ENCODE measurements around the gene YAP1.
A peak's percentile ranks its signal among the peaks of the same experiment; 100 is the strongest.

YAP1 gene

GRCh38 chr11:102252339-102252891 is 142.2 kb downstream of the YAP1 start:
- TF ChIP-seq CTCF (IDR thresholded peaks at IDR 0.05; ENCODE audit: insufficient read depth, low read length, poor library complexity, severe bottlenecking) = no peak
- Histone ChIP-seq H3K9me3 (ENCODE audit: insufficient read depth, low read length) (no peaks in the 10 kb centered on the region), H3K9ac (ENCODE audit: low read length) (no peak overlapping the region), H3K27ac (ENCODE audit: low read depth, low read length) (no peak overlapping the region), H3K9me2 (replicated peaks; ENCODE audit: insufficient read depth, low read length) (no peaks in the 10 kb centered on the region), H3F3A (ENCODE audit: insufficient read depth) (no peaks in the 10 kb centered on the region), H3K36me3 (ENCODE audit: low read length) (no peaks in the 10 kb centered on the region), H2AFZ (ENCODE audit: low read depth, low read length, severe bottlenecking) (no peak overlapping the region), H4K20me1 (ENCODE audit: low read depth, low read length) (no peaks in the 10 kb centered on the region), H3K27me3 (ENCODE audit: low read length) (no peaks in the 10 kb centered on the region), H3K4me2 (ENCODE audit: low read depth, low read length, poor library complexity, severe bottlenecking) (no peak overlapping the region), H3K79me2 (ENCODE audit: insufficient read depth, low read length) (no peaks in the 10 kb centered on the region), H3K4me3 (ENCODE audit: insufficient read depth, low read length, poor library complexity, severe bottlenecking) (no peak overlapping the region)

- no peak overlapping the region for H3K4me2 ChIP-seq (ENCODE audit: low read depth, low read length, poor library complexity, severe bottlenecking)
- no peaks in the 10 kb centered on the region for H4K20me1 ChIP-seq (ENCODE audit: low read depth, low read length)
- no peaks in the 10 kb centered on the region for H3K27me3 ChIP-seq (ENCODE audit: low read length)
- H3K79me2 ChIP-seq (ENCODE audit: insufficient read depth, low read length) = no peaks in the 10 kb centered on the region
- no peak overlapping the region for H3K9ac ChIP-seq (ENCODE audit: low read length)
- H3K4me3 ChIP-seq (ENCODE audit: insufficient read depth, low read length, poor library complexity, severe bottlenecking) = no peak overlapping the region
- no peaks in the 10 kb centered on the region for H3K9me2 ChIP-seq (replicated peaks; ENCODE audit: insufficient read depth, low read length)
- H3K9me3 ChIP-seq (ENCODE audit: insufficient read depth, low read length) = no peaks in the 10 kb centered on the region
- H3F3A ChIP-seq (ENCODE audit: insufficient read depth) = no peaks in the 10 kb centered on the region
- no peaks in the 10 kb centered on the region for H3K36me3 ChIP-seq (ENCODE audit: low read length)
- TF ChIP-seq CTCF (IDR thresholded peaks at IDR 0.05; ENCODE audit: insufficient read depth, low read length, poor library complexity, severe bottlenecking) = no peak
- no peak for TF ChIP-seq EZH2phosphoT487 (conservative IDR thresholded peaks at IDR 0.05; ENCODE audit: low read length)
- no peak overlapping the region for H3K27ac ChIP-seq (ENCODE audit: low read depth, low read length)
- no peak overlapping the region for H2AFZ ChIP-seq (ENCODE audit: low read depth, low read length, severe bottlenecking)
These were observed 142.9 kb downstream of the YAP1 start for GRCh38 chr11:102253020-102253715.

DNA sequence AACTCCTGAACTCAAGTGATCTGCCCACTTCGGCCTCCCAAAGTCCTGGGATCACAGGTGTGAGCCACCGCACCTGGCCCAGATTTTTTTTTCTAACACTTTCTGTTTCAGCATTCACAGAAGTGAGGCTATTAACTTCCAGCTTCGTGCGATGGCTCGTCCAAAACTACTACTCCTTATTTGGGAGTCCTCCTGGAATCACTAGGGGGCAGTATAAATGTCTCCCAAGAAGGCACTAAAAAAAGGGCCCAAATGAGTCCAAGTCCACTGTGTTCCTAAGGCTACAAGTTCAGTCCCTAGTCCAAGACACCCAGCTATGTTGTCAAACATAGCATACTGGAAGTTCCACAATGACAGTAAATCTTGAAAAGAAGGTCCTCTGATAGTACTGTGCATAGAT is 143.8 kb downstream of the YAP1 start:
- H3K9me2 ChIP-seq (replicated peaks; ENCODE audit: insufficient read depth, low read length) = no peaks in the 10 kb centered on the region
- H3F3A ChIP-seq (ENCODE audit: insufficient read depth) = no peaks in the 10 kb centered on the region
- no peak overlapping the region for H3K27ac ChIP-seq (ENCODE audit: low read depth, low read length)
- no peak overlapping the region for H2AFZ ChIP-seq (ENCODE audit: low read depth, low read length, severe bottlenecking)
- H3K27me3 ChIP-seq (ENCODE audit: low read length) = no peaks in the 10 kb centered on the region
- H3K79me2 ChIP-seq (ENCODE audit: insufficient read depth, low read length) = no peaks in the 10 kb centered on the region
- no peak overlapping the region for H3K9ac ChIP-seq (ENCODE audit: low read length)
- no peak overlapping the region for H3K4me3 ChIP-seq (ENCODE audit: insufficient read depth, low read length, poor library complexity, severe bottlenecking)
- H3K4me2 ChIP-seq (ENCODE audit: low read depth, low read length, poor library complexity, severe bottlenecking) = no peak overlapping the region
- H3K36me3 ChIP-seq (ENCODE audit: low read length) = no peaks in the 10 kb centered on the region
- no peaks in the 10 kb centered on the region for H4K20me1 ChIP-seq (ENCODE audit: low read depth, low read length)
- H3K9me3 ChIP-seq (ENCODE audit: insufficient read depth, low read length) = no peaks in the 10 kb centered on the region
- TF ChIP-seq EZH2phosphoT487 (conservative IDR thresholded peaks at IDR 0.05; ENCODE audit: low read length) (no peak), CTCF (IDR thresholded peaks at IDR 0.05; ENCODE audit: insufficient read depth, low read length, poor library complexity, severe bottlenecking) (peak; percentile 22)
